HCT116 (cell line): ENCODE results near the gene SMAD2. TPM values are rescaled to one million over a fixed set of nuclear protein-coding genes. Genes with fewer than 3 reads are reported as not detected.

Experiments
- ATAC-seq: fragments of 200-7000 bp; cut with Tn5 transposase; 2 replicates; pipeline ENCODE4 v1.9.1; 2020; ENCODE audit warnings: mild to moderate bottlenecking, moderate library complexity
- BruUV-seq: library from RNA; stranded (reverse); fragments of 400-500 nt; replicated peaks from 2 replicates; lab custom pipeline; 2021; lab: Mats Ljungman, UMichigan
- CTCF ChIA-PET: fragments of 300-600 bp; sonication (Branson Sonifier 250); formaldehyde crosslinking; loops from one replicate; lab custom pipeline; 2021; ENCODE audit warnings: antibody characterized with exemption; lab: Charles Lee
- POLR2A ChIA-PET: fragments of 300-600, 350-600 bp; sonication (Branson Sonifier 250); formaldehyde crosslinking; loops from one replicate; lab custom pipeline; 2021; ENCODE audit warnings: antibody characterized with exemption; lab: Charles Lee
- RAD21 ChIA-PET, 2 experiments: fragments of 300-600 bp; sonication (Branson Sonifier 250); formaldehyde crosslinking; loops; one replicate each; lab custom pipeline; 2023; ENCODE audit warnings: low total read pairs in 2 of 2; ENCODE audit not compliant: uncharacterized antibody in 2 of 2, unreplicated experiment in 2 of 2, low non-redundant PET in 1 of 2; lab: Charles Lee
- DNase-seq: peaks from one replicate; pipeline ENCODE4 v3.0.0-alpha.2; 2010; ENCODE audit warnings: low read depth, low spot score
- H2AFZ ChIP-seq: fragments of 200-600 bp; shearing (Covaris generic), sonication (generic); 2 replicates; pipeline ENCODE4 v1.6.1; 2017; ENCODE audit warnings: low read depth, mixed run types, mixed read lengths, antibody characterized with exemption, low read length; ENCODE audit not compliant: poor library complexity, severe bottlenecking
- H3K27ac ChIP-seq: 2 replicates; pipeline ENCODE4 v1.5.1; 2012; ENCODE audit warnings: low read depth, low read length
- H3K27me3 ChIP-seq: fragments of 200-600 bp; sonication (generic); 2 replicates; pipeline ENCODE4 v1.6.1; 2016; ENCODE audit warnings: mixed run types, low read length, mixed read lengths; ENCODE audit not compliant: insufficient read depth
- H3K36me3 ChIP-seq, 2 experiments: fragments of 200-500 bp in 1 of 2; fragments of 200-600 bp in 1 of 2; sonication (Bioruptor generic) in 1 of 2; sonication (generic) in 1 of 2; 2 replicates each; pipeline versions ENCODE4 v1.5.1 to v1.6.1; 2014 to 2016; ENCODE audit warnings: low read length in 2 of 2, inconsistent platforms in 1 of 2, mixed read lengths in 1 of 2, mixed run types in 1 of 2; ENCODE audit not compliant: insufficient read depth in 2 of 2, control insufficient read depth in 1 of 2
- H3K4me1 ChIP-seq, 2 experiments: fragments of 200-600 bp in 1 of 2; sonication (generic) in 1 of 2; 2 replicates each; pipeline versions ENCODE4 v1.5.1 to v1.6.1; 2012 to 2017; ENCODE audit warnings: low read length in 2 of 2, inconsistent platforms in 1 of 2, mild to moderate bottlenecking in 1 of 2, mixed read lengths in 1 of 2, mixed run types in 1 of 2, moderate library complexity in 1 of 2; ENCODE audit not compliant: insufficient read depth in 2 of 2, control insufficient read depth in 1 of 2
- H3K4me2 ChIP-seq: fragments of 200-600 bp; sonication (generic); 2 replicates; pipeline ENCODE4 v1.6.1; 2017; ENCODE audit warnings: mixed run types, low read length, mixed read lengths
- H3K4me3 ChIP-seq, 2 experiments: fragments of 200-600 bp in 1 of 2; sonication (generic) in 1 of 2; replicated peaks in 1 of 2; 2 replicates each; pipeline ENCODE4 v1.5.1; 2011 to 2016; ENCODE audit warnings: low read length in 2 of 2, control low read depth in 1 of 2, low read depth in 1 of 2, mild to moderate bottlenecking in 1 of 2, mixed read lengths in 1 of 2, mixed run types in 1 of 2
- H3K79me2 ChIP-seq: fragments of 200-600 bp; sonication (generic); 2 replicates; pipeline ENCODE4 v1.6.1; 2017; ENCODE audit warnings: mild to moderate bottlenecking, mixed run types, low read length, moderate library complexity, mixed read lengths; ENCODE audit not compliant: insufficient read depth
- H3K9ac ChIP-seq: fragments of 200-600 bp; sonication (generic); 2 replicates; pipeline ENCODE4 v1.6.1; 2016; ENCODE audit warnings: low read length, mixed read lengths
- H3K9me2 ChIP-seq: fragments of 200-600 bp; sonication (generic), shearing (Covaris generic); 2 replicates; pipeline ENCODE4 v1.6.1; 2017; ENCODE audit warnings: mixed run types, mild to moderate bottlenecking, moderate library complexity; ENCODE audit not compliant: insufficient read depth
- H3K9me3 ChIP-seq, 2 experiments: fragments of 200-500 bp in 1 of 2; fragments of 200-600 bp in 1 of 2; sonication (Bioruptor generic) in 1 of 2; sonication (generic) in 1 of 2; 2 replicates each; pipeline ENCODE4 v1.6.1; 2014 to 2017; ENCODE audit warnings: low read length in 2 of 2, mixed read lengths in 2 of 2, inconsistent platforms in 1 of 2, low read depth in 1 of 2, mild to moderate bottlenecking in 1 of 2, mixed run types in 1 of 2, moderate library complexity in 1 of 2; ENCODE audit not compliant: control insufficient read depth in 1 of 2, insufficient read depth in 1 of 2
- H4K20me1 ChIP-seq: fragments of 200-600 bp; sonication (generic), shearing (Covaris generic); 2 replicates; pipeline ENCODE4 v1.6.1; 2017; ENCODE audit warnings: mixed run types, mild to moderate bottlenecking, moderate library complexity; ENCODE audit not compliant: insufficient read depth
- ATF3 ChIP-seq: IDR thresholded peaks from 2 replicates; pipeline ENCODE4 v1.6.1; 2012
- CBX3 ChIP-seq: IDR thresholded peaks from 2 replicates; pipeline ENCODE4 v1.6.1; 2012; ENCODE audit warnings: low read depth
- ELF1 ChIP-seq: IDR thresholded peaks from 2 replicates; pipeline ENCODE4 v1.6.1; 2012; ENCODE audit warnings: low read depth, borderline replicate concordance
- EZH2phosphoT487 ChIP-seq: fragments of 200-600 bp; IDR thresholded peaks from 2 replicates; pipeline ENCODE4 v1.6.1; 2018; ENCODE audit warnings: antibody characterized with exemption, borderline replicate concordance
- FOSL1 ChIP-seq: IDR thresholded peaks from 2 replicates; pipeline ENCODE4 v1.6.1; 2012; ENCODE audit warnings: low read depth
- JUND ChIP-seq: IDR thresholded peaks from 2 replicates; pipeline ENCODE4 v1.6.1; 2012
- POLR2A ChIP-seq: IDR thresholded peaks from 2 replicates; pipeline ENCODE4 v1.7.0; 2011; ENCODE audit warnings: borderline replicate concordance; ENCODE audit not compliant: insufficient read depth, insufficient read length; ENCODE audit errors: extremely low read depth
- POLR2AphosphoS5 ChIP-seq: IDR thresholded peaks from 2 replicates; pipeline ENCODE4 v1.6.1; 2011; ENCODE audit warnings: mild to moderate bottlenecking, low read depth, low read length, moderate library complexity
- RAD21 ChIP-seq: IDR thresholded peaks from 2 replicates; pipeline ENCODE4 v1.6.1; 2012; ENCODE audit warnings: low read depth, mild to moderate bottlenecking
- SIN3A ChIP-seq: IDR thresholded peaks from 2 replicates; pipeline ENCODE4 v1.6.1; 2012; ENCODE audit warnings: low read depth
- SP1 ChIP-seq: IDR thresholded peaks from 2 replicates; pipeline ENCODE4 v1.6.1; 2012; ENCODE audit warnings: low read depth
- SRF ChIP-seq: IDR thresholded peaks from 2 replicates; pipeline ENCODE4 v1.6.1; 2012; ENCODE audit warnings: low read depth
- TCF7L2 ChIP-seq: IDR thresholded peaks from 2 replicates; pipeline ENCODE4 v1.7.0; 2011; ENCODE audit warnings: borderline replicate concordance, inconsistent platforms; ENCODE audit not compliant: insufficient read depth, insufficient read length; ENCODE audit errors: extremely low read depth
- YY1 ChIP-seq: IDR thresholded peaks from 2 replicates; pipeline ENCODE4 v1.6.1; 2011; ENCODE audit warnings: low read length, low read depth, moderate library complexity, mild to moderate bottlenecking; ENCODE audit not compliant: insufficient replicate concordance; ENCODE audit errors: extremely low read depth
- ZBTB33 ChIP-seq: IDR thresholded peaks from 2 replicates; pipeline ENCODE4 v1.6.1; 2011; ENCODE audit warnings: mild to moderate bottlenecking, low read length, moderate library complexity; ENCODE audit not compliant: insufficient replicate concordance; ENCODE audit errors: extremely low read depth
- ZFX ChIP-seq: fragments of 450-650 bp; IDR thresholded peaks from 2 replicates; pipeline ENCODE4 v1.6.1; 2017
- ZNF274 ChIP-seq: fragments of 200-500 bp; sonication (Bioruptor generic); IDR thresholded peaks from 2 replicates; pipeline ENCODE4 v1.6.1; 2014; ENCODE audit warnings: mild to moderate bottlenecking, low read depth, low read length, inconsistent platforms
- intact Hi-C: fragments of 100-400 bp; cut with micrococcal nuclease; formaldehyde crosslinking; loops from 2 replicates; pipeline ENCODE4 v1.10.0; 2022
- total RNA-seq: library from RNA; stranded (reverse); gene quantifications from one replicate; pipeline ENCODE4 v1.2.1, GENCODE V29; 2021; ENCODE audit not compliant: unreplicated experiment
- TF ChIP-seq, protein P1 (sequence below): IDR thresholded peaks from 2 replicates; pipeline ENCODE4 v1.6.1; 2012
- TF ChIP-seq, protein P2 (sequence below), 3 experiments: fragments of 200-600 bp in 1 of 3; sonication (generic) in 1 of 3; IDR thresholded peaks in 2 of 3; conservative IDR thresholded peaks in 1 of 3; 2 replicates each; pipeline ENCODE4 v1.5.1; 2012 to 2017; ENCODE audit warnings: low read depth in 2 of 3, low read length in 2 of 3, antibody characterized with exemption in 1 of 3, borderline replicate concordance in 1 of 3, control low read depth in 1 of 3, mild to moderate bottlenecking in 1 of 3, mixed read lengths in 1 of 3, mixed run types in 1 of 3, moderate library complexity in 1 of 3; ENCODE audit not compliant: insufficient read depth in 1 of 3

The SMAD2 gene
- total RNA-seq, 1 experiment from 2014 or later, result 130 TPM

DNA sequence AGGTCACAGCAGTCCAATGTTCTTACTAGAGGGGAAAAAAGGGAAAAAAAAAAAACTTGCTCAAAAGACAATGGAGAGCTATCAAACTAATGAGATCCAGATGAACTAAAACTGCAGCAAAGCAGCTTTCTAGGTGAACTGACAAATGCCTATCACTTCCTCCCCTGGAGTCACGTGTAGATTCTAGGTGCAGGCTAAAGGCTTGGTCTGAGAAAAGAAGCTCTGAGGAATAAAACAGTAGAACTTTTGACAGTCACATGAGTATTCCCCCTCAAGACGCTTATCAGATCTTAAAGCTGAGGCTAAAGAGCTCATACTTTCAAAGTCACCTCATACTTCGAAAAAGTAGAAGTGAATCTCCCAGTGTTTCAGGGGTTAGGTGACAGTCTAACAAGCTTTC lies 42.3 kb downstream of the SMAD2 start:
- H3K9me2 ChIP-seq, result no peaks in the 10 kb centered on the region
- no peak overlapping the region for H3K4me3 ChIP-seq
- CTCF ChIA-PET, result no interaction called here
- no peak overlapping the region for H2AFZ ChIP-seq
- no peak overlapping the region for H3K4me2 ChIP-seq
- intact Hi-C loops, result no loop called here
- TF ChIP-seq ATF3, result no peak
- TF ChIP-seq RAD21, result no peak
- no peak for TF ChIP-seq EZH2phosphoT487
- no peak for TF ChIP-seq JUND
- TF ChIP-seq ZNF274, result no peak
- no peak for TF ChIP-seq FOSL1
- no peak for TF ChIP-seq TCF7L2
- no peak for TF ChIP-seq SP1
- TF ChIP-seq SIN3A, result no peak
- no peak for TF ChIP-seq ZFX
- TF ChIP-seq POLR2A, result no peak
- TF ChIP-seq ELF1, result no peak
- TF ChIP-seq YY1, result no peak
- no peak for TF ChIP-seq SRF
- TF ChIP-seq, protein P1, sequence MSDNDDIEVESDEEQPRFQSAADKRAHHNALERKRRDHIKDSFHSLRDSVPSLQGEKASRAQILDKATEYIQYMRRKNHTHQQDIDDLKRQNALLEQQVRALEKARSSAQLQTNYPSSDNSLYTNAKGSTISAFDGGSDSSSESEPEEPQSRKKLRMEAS, result no peak
- TF ChIP-seq, protein P2, sequence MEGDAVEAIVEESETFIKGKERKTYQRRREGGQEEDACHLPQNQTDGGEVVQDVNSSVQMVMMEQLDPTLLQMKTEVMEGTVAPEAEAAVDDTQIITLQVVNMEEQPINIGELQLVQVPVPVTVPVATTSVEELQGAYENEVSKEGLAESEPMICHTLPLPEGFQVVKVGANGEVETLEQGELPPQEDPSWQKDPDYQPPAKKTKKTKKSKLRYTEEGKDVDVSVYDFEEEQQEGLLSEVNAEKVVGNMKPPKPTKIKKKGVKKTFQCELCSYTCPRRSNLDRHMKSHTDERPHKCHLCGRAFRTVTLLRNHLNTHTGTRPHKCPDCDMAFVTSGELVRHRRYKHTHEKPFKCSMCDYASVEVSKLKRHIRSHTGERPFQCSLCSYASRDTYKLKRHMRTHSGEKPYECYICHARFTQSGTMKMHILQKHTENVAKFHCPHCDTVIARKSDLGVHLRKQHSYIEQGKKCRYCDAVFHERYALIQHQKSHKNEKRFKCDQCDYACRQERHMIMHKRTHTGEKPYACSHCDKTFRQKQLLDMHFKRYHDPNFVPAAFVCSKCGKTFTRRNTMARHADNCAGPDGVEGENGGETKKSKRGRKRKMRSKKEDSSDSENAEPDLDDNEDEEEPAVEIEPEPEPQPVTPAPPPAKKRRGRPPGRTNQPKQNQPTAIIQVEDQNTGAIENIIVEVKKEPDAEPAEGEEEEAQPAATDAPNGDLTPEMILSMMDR (IDR thresholded peaks at IDR 0.05 in 2 of 3, conservative IDR thresholded peaks at IDR 0.05 in 1 of 3; ENCODE audit: borderline replicate concordance in 1 of 3, insufficient read depth in 1 of 3, low read depth in 2 of 3, low read length in 2 of 3), result no peak
- TF ChIP-seq POLR2AphosphoS5, result no peak
- TF ChIP-seq CBX3, result no peak
- no peak for TF ChIP-seq ZBTB33
- POLR2A ChIA-PET, result no interaction called here
- H4K20me1 ChIP-seq, result peaks cover 4% of the 10 kb centered on the region; the same call in 1 of the 2 replicates
- peaks cover 40% of the 10 kb centered on the region for H3K79me2 ChIP-seq
- H3K9ac ChIP-seq, result no peak overlapping the region
- no TSS peak for BruUV-seq
- no peak for DNase-seq
- H3K4me1 ChIP-seq, result peaks cover 8 to 18% of the 10 kb centered on the region in 2 experiments; a peak in 3 of 4 replicates
- RAD21 ChIA-PET, result no interaction called here
- no peak for ATAC-seq
- H3K36me3 ChIP-seq, result peaks cover 0 to 6% of the 10 kb centered on the region in 2 experiments; a peak in 1 of 4 replicates
- H3K9me3 ChIP-seq, result no peaks in the 10 kb centered on the region
- H3K27ac ChIP-seq, result no peak overlapping the region
- H3K27me3 ChIP-seq, result no peaks in the 10 kb centered on the region
